Measurements from ENCODE around the gene NAGA. TPM values are rescaled to one million over a fixed set of nuclear protein-coding genes. Genes with fewer than 3 reads are reported as not detected.

Gene NAGA
- total and polyA plus RNA-seq, 5 donors from 2014 or later, result 12.7 to 29.0 (median 25.1) TPM

Other genes with a start within 250 kb of the NAGA start
- gene SREBF2, start 237.7 kb downstream of the NAGA start, total RNA-seq, result 98.6 TPM
- 10 to 100 TPM; 12.8 to 14.7 (median 13.5) TPM for gene SREBF2, start 237.7 kb downstream of the NAGA start, polyA plus RNA-seq
- 0.27 TPM for gene SHISA8, start 155.7 kb downstream of the NAGA start, total RNA-seq
- gene SHISA8, start 155.7 kb downstream of the NAGA start, polyA plus RNA-seq, result under 1 TPM in 1 of 4 donors, not detected in 3; 0.28 TPM
- gene TNFRSF13C, start 144.0 kb downstream of the NAGA start, total RNA-seq, result 10.1 TPM
- 1 to 10 TPM; 1.2 to 3.6 (median 2.0) TPM for gene TNFRSF13C, start 144.0 kb downstream of the NAGA start, polyA plus RNA-seq
- 33.9 TPM for gene CENPM, start 123.7 kb downstream of the NAGA start, total RNA-seq
- gene CENPM, start 123.7 kb downstream of the NAGA start, polyA plus RNA-seq, result 10 to 100 TPM; 52.9 to 75.7 (median 65.8) TPM
- gene SEPTIN3, start 101.4 kb downstream of the NAGA start, total RNA-seq, result 0.67 TPM
- under 1 TPM in 3 of 4 donors, not detected in 1; 0.11 to 0.49 (median 0.39) TPM for gene SEPTIN3, start 101.4 kb downstream of the NAGA start, polyA plus RNA-seq
- gene WBP2NL, start 72.0 kb downstream of the NAGA start, total RNA-seq, result 2.9 TPM
- gene WBP2NL, start 72.0 kb downstream of the NAGA start, polyA plus RNA-seq, result 1 to 10 TPM in 1 of 4 donors, under 1 TPM in 3; 0.46 to 1.5 (median 0.62) TPM
- 1.8 TPM for gene PHETA2, start 3.4 kb upstream of the NAGA start, total RNA-seq
- 1 to 10 TPM; 1.5 to 2.6 (median 2.1) TPM for gene PHETA2, start 3.4 kb upstream of the NAGA start, polyA plus RNA-seq
- gene SMDT1, start 8.9 kb upstream of the NAGA start, total RNA-seq, result 77.0 TPM
- 100 to 1,000 TPM; 114 to 263 (median 154) TPM for gene SMDT1, start 8.9 kb upstream of the NAGA start, polyA plus RNA-seq
- 60.2 TPM for gene NDUFA6, start 20.0 kb upstream of the NAGA start, total RNA-seq
- gene NDUFA6, start 20.0 kb upstream of the NAGA start, polyA plus RNA-seq, result 100 to 1,000 TPM; 143 to 216 (median 165) TPM
- gene CYP2D6, start 60.0 kb upstream of the NAGA start, total RNA-seq, result 9.0 TPM
- gene CYP2D6, start 60.0 kb upstream of the NAGA start, polyA plus RNA-seq, result under 1 TPM in 2 of 4 donors, not detected in 2; 0.17 to 0.26 TPM
- 101 TPM for gene TCF20, start 199.8 kb upstream of the NAGA start, total RNA-seq
- 1 to 10 TPM; 1.4 to 2.1 (median 1.9) TPM for gene TCF20, start 199.8 kb upstream of the NAGA start, polyA plus RNA-seq